ENCODE results near the gene SLC24A3.

The SLC24A3 gene

DNA sequence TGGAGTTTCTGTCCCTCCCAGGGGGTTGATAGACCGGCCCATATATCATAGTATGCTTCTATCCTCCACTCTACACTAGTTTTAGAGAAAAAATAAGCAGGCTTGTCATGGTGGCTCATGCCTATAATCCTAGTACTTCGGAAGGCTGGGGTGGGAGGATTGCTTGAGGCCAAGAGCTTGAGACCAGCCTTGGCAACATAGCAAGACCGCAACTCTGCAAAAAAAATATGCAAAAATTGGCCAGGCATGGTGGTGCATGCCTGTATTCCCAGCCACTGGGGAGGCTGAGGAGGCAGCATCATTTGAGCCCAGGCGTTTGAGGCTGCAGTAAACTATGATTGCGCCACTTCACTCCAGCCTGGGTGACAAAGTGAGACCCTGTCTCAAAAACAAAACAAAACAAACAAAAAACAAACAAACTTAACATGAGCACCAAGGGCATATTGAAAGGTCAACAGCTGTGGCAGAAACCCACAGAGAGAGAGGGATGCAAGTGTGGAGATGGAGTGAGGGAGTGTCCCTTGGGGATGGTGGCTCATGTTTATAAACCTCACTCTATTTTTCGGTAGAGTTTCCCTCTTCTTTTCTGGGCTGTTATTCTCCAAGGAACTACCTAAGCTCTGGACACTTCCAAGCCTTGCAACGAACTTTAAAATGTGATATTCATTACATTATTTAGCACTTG is 24.1 kb downstream of the SLC24A3 start:
- Histone ChIP-seq H3K4me3 (ENCODE audit: insufficient read depth, low read depth, low read length, poor library complexity, severe bottlenecking) (no peak overlapping the region), H3K9me3 (ENCODE audit: control insufficient read depth, low read length) (no peaks in the 10 kb centered on the region), H3K36me3 (ENCODE audit: control insufficient read depth, insufficient read depth, low read length) (no peaks in the 10 kb centered on the region), H3K27ac (ENCODE audit: insufficient read depth, low read length, poor library complexity, severe bottlenecking) (no peak overlapping the region), H3K4me1 (ENCODE audit: control insufficient read depth, insufficient read depth, low read length, poor library complexity, severe bottlenecking) (no peaks in the 10 kb centered on the region), H3K27me3 (replicated peaks; ENCODE audit: control insufficient read depth, insufficient read depth, low read length, poor library complexity, severe bottlenecking) (no peaks in the 10 kb centered on the region)
- DNase-seq, result no peak

DNA sequence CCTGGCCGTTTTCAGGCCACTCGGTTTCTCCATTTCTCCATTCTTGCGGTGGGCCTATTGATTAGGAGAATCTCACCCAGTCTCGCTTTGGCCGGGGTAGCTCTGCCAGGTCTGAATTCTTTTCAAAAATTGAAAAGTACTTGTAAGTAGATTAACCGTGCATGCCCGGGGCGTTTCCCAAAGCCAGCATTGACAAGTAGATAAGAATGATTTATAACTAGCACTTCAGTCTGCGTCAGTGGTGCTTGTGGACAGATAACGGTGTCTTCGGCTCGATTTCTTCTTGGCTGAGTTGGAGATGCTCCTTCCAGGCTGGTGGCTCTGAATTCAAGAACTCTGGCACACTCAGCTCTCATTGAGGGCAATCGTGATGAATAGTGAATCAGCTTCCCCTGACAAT is 29.0 kb downstream of the SLC24A3 start:
- no peak for DNase-seq
- H3K27me3 ChIP-seq (replicated peaks; ENCODE audit: control insufficient read depth, insufficient read depth, low read length, poor library complexity, severe bottlenecking), result no peaks in the 10 kb centered on the region
- H3K4me1 ChIP-seq (ENCODE audit: control insufficient read depth, insufficient read depth, low read length, poor library complexity, severe bottlenecking), result no peaks in the 10 kb centered on the region
- no peaks in the 10 kb centered on the region for H3K9me3 ChIP-seq (ENCODE audit: control insufficient read depth, low read length)
- no peak overlapping the region for H3K27ac ChIP-seq (ENCODE audit: insufficient read depth, low read length, poor library complexity, severe bottlenecking)
- no peaks in the 10 kb centered on the region for H3K36me3 ChIP-seq (ENCODE audit: control insufficient read depth, insufficient read depth, low read length)
- H3K4me3 ChIP-seq (ENCODE audit: insufficient read depth, low read depth, low read length, poor library complexity, severe bottlenecking), result no peak overlapping the region

DNA sequence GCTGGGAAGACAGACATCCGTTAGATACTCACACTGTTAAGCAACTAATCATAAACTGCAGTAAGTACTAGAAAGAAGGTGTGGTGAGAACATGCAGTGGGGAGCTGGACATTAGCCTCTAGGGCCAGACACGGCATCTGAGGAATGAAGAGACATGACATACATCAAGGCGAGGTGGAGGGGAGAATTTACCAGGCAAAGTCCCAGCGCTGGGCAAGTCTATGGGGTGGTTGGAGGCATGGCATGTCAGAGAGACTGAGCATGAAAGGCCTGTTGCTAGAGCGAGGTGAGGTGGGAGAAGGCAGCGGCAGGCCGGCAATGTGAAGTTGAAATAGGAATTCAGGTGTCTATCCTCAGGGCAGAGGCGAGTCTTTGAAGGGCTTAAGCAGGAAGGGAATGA is 31.8 kb downstream of the SLC24A3 start:
- Histone ChIP-seq H3K27me3 (replicated peaks; ENCODE audit: control insufficient read depth, insufficient read depth, low read length, poor library complexity, severe bottlenecking) (no peaks in the 10 kb centered on the region), H3K4me1 (ENCODE audit: control insufficient read depth, insufficient read depth, low read length, poor library complexity, severe bottlenecking) (no peaks in the 10 kb centered on the region), H3K27ac (ENCODE audit: insufficient read depth, low read length, poor library complexity, severe bottlenecking) (no peak overlapping the region), H3K4me3 (ENCODE audit: insufficient read depth, low read depth, low read length, poor library complexity, severe bottlenecking) (no peak overlapping the region), H3K36me3 (ENCODE audit: control insufficient read depth, insufficient read depth, low read length) (no peaks in the 10 kb centered on the region), H3K9me3 (ENCODE audit: control insufficient read depth, low read length) (no peaks in the 10 kb centered on the region)
- DNase-seq, result no peak

DNA sequence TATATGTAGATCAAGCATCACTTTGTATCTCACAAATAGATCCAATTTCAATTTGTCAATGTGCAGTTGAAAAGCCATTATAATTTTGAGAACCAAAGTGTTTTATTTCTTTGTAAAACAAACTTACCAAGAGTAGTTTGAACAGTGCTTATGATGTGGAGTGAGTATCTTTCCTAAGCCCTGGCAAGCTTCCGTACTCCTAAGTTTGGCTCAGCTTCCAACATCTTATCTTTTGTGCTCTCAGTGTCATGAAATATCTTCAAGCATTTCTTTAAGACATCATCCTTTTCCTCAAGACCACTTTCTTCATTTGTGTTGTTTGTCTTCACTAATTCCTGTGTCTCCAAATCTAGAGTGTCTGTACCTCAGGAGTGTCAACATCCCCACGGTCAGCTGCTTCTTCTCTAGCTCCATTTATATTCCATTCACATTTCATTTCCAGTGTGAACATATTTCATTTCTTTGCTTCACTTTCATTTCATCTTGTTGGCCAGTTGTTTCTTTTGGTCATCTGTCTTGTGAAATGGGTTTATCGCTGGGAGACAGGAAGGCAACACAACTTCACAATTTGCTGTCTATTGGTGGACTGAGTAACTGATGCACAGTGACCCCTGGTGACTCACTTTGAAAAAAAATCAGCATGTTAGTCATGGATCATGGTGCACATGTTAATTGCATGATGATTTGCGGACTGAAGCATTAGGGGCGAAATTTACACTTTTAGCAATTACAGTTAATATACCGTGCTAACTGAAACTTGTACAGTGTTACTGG is 36.9 kb downstream of the SLC24A3 start:
- H3K4me1 ChIP-seq (ENCODE audit: control insufficient read depth, insufficient read depth, low read length, poor library complexity, severe bottlenecking), result no peaks in the 10 kb centered on the region
- no peak overlapping the region for H3K4me3 ChIP-seq (ENCODE audit: insufficient read depth, low read depth, low read length, poor library complexity, severe bottlenecking)
- DNase-seq, result no peak
- H3K27ac ChIP-seq (ENCODE audit: insufficient read depth, low read length, poor library complexity, severe bottlenecking), result no peak overlapping the region
- no peaks in the 10 kb centered on the region for H3K9me3 ChIP-seq (ENCODE audit: control insufficient read depth, low read length)
- no peaks in the 10 kb centered on the region for H3K36me3 ChIP-seq (ENCODE audit: control insufficient read depth, insufficient read depth, low read length)
- H3K27me3 ChIP-seq (replicated peaks; ENCODE audit: control insufficient read depth, insufficient read depth, low read length, poor library complexity, severe bottlenecking), result no peaks in the 10 kb centered on the region

DNA sequence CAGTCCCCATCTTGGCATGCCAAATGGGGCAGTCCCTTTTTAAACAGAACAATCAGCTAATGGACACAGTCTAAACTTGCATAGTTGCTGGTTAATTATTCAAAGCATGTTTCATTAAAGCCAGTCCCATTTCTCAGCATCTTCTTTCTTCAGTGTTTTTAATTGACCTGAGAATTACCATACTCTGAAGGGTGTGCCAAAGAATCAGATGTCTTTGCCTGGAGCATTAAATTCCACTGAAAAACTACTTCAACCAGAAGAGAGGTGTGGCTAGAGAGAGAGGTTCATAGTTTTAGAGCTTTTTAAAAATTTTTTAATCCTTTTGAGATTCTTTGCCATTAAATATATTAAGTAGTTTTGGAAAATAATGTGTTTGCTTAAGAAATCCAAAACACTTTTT is 37.9 kb downstream of the SLC24A3 start:
- no peaks in the 10 kb centered on the region for H3K9me3 ChIP-seq (ENCODE audit: control insufficient read depth, low read length)
- no peaks in the 10 kb centered on the region for H3K36me3 ChIP-seq (ENCODE audit: control insufficient read depth, insufficient read depth, low read length)
- H3K4me3 ChIP-seq (ENCODE audit: insufficient read depth, low read depth, low read length, poor library complexity, severe bottlenecking), result no peak overlapping the region
- no peaks in the 10 kb centered on the region for H3K27me3 ChIP-seq (replicated peaks; ENCODE audit: control insufficient read depth, insufficient read depth, low read length, poor library complexity, severe bottlenecking)
- no peak for DNase-seq
- no peak overlapping the region for H3K27ac ChIP-seq (ENCODE audit: insufficient read depth, low read length, poor library complexity, severe bottlenecking)
- H3K4me1 ChIP-seq (ENCODE audit: control insufficient read depth, insufficient read depth, low read length, poor library complexity, severe bottlenecking), result no peaks in the 10 kb centered on the region

DNA sequence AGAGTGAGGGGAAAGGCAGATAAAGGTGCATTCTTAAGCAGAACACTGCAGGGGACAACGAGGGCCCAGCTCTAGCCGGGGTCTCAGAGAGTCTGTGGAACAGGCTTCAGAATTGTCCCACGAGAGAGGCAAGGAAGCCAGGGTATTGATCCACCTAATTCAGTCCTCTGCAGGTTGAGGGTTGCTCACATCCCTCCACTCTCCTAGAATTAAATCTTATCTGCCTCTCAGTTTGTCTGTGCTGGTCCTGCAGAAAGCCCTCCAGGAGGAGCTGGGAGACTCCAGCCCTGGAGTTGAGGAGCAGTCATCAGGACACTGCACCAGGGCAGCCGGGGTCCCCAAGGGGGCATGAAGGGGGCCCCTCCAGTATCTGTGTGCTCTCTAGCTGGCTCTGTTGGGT is 39.1 kb downstream of the SLC24A3 start:
- H3K4me3 ChIP-seq (ENCODE audit: insufficient read depth, low read depth, low read length, poor library complexity, severe bottlenecking), result no peak overlapping the region
- no peaks in the 10 kb centered on the region for H3K27me3 ChIP-seq (replicated peaks; ENCODE audit: control insufficient read depth, insufficient read depth, low read length, poor library complexity, severe bottlenecking)
- no peak overlapping the region for H3K27ac ChIP-seq (ENCODE audit: insufficient read depth, low read length, poor library complexity, severe bottlenecking)
- no peaks in the 10 kb centered on the region for H3K36me3 ChIP-seq (ENCODE audit: control insufficient read depth, insufficient read depth, low read length)
- no peaks in the 10 kb centered on the region for H3K4me1 ChIP-seq (ENCODE audit: control insufficient read depth, insufficient read depth, low read length, poor library complexity, severe bottlenecking)
- no peak for DNase-seq
- H3K9me3 ChIP-seq (ENCODE audit: control insufficient read depth, low read length), result no peaks in the 10 kb centered on the region

DNA sequence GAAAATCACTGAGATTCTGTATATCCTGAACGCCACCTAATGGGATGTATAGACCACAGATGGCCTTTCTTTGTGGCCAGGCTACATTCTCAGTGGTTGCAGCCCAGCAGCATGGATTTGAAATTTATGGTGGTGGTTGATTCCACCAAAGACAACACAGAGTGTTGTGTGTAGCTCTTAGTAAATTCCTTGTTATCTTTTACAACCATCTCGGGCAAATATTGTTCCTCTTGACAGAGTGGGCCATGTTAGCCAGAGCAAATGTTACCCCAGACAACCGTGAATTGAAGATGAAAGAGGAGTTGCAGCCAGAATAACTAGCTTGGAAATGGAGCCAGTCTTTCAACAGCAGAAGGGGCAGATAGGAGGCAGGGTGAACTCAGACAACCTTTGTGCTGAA is 39.5 kb downstream of the SLC24A3 start:
- Histone ChIP-seq H3K27ac (ENCODE audit: insufficient read depth, low read length, poor library complexity, severe bottlenecking) (no peak overlapping the region), H3K4me1 (ENCODE audit: control insufficient read depth, insufficient read depth, low read length, poor library complexity, severe bottlenecking) (no peaks in the 10 kb centered on the region), H3K9me3 (ENCODE audit: control insufficient read depth, low read length) (no peaks in the 10 kb centered on the region), H3K27me3 (replicated peaks; ENCODE audit: control insufficient read depth, insufficient read depth, low read length, poor library complexity, severe bottlenecking) (no peaks in the 10 kb centered on the region), H3K4me3 (ENCODE audit: insufficient read depth, low read depth, low read length, poor library complexity, severe bottlenecking) (no peak overlapping the region), H3K36me3 (ENCODE audit: control insufficient read depth, insufficient read depth, low read length) (no peaks in the 10 kb centered on the region)
- no peak for DNase-seq

DNA sequence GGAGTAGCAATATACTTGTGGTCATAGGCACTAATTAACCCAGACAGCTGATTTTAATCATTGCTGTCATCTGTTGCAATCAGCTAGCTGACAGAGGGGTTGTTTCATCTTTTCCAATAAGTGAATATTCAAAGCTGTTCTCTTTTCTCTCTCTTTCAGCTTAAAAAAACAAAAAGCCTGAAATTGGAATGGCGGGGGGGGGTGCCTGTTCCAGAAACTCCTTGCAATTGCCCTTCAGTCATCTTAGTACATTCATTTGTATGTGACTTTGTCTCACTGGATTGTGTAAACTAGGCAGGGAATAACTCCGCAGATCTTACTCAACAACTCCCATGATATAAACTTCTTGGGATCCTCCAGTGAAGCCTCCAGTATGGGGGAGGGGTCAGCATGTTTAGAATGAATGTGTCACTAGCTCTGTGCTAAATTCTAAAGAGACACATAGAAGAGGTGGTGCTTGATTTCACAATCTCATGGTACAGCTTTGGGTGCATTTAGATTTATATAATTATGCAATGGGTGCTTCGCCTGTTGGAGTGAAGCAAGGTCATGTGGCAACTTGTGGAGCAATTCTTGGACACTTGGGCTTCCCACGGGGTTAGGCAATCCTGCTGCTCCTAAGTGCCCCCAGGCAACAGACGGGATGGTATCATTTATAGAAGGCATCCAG is 40.1 kb downstream of the SLC24A3 start:
- Histone ChIP-seq H3K4me1 (ENCODE audit: control insufficient read depth, insufficient read depth, low read length, poor library complexity, severe bottlenecking) (no peaks in the 10 kb centered on the region), H3K27me3 (replicated peaks; ENCODE audit: control insufficient read depth, insufficient read depth, low read length, poor library complexity, severe bottlenecking) (no peaks in the 10 kb centered on the region), H3K36me3 (ENCODE audit: control insufficient read depth, insufficient read depth, low read length) (no peaks in the 10 kb centered on the region), H3K27ac (ENCODE audit: insufficient read depth, low read length, poor library complexity, severe bottlenecking) (no peak overlapping the region), H3K4me3 (ENCODE audit: insufficient read depth, low read depth, low read length, poor library complexity, severe bottlenecking) (no peak overlapping the region), H3K9me3 (ENCODE audit: control insufficient read depth, low read length) (no peaks in the 10 kb centered on the region)
- DNase-seq, result no peak

DNA sequence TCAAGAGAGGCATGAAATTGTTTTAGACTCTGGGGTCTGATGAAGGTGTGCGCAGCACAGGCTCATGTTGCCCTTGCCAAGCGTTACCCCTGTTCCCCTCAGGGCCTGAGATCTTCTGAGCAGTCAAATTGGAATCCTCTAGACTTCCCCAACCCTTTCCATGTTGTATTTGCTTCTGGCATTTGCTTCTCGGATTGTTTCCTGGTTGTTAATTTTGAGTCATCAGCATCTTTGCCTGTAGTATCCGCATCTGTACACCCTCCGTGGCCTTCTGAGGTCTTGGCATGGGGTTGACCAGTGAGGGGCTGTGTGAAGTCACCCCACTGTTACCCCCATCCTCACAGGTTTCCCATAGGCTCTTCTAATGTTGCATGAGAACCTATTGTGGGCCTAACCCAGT is 40.9 kb downstream of the SLC24A3 start:
- Histone ChIP-seq H3K36me3 (ENCODE audit: control insufficient read depth, insufficient read depth, low read length) (no peaks in the 10 kb centered on the region), H3K9me3 (ENCODE audit: control insufficient read depth, low read length) (no peaks in the 10 kb centered on the region), H3K27me3 (replicated peaks; ENCODE audit: control insufficient read depth, insufficient read depth, low read length, poor library complexity, severe bottlenecking) (no peaks in the 10 kb centered on the region), H3K27ac (ENCODE audit: insufficient read depth, low read length, poor library complexity, severe bottlenecking) (no peak overlapping the region), H3K4me3 (ENCODE audit: insufficient read depth, low read depth, low read length, poor library complexity, severe bottlenecking) (no peak overlapping the region), H3K4me1 (ENCODE audit: control insufficient read depth, insufficient read depth, low read length, poor library complexity, severe bottlenecking) (no peaks in the 10 kb centered on the region)
- DNase-seq, result no peak
